ENCODE measurements around the gene TMEM95.

The TMEM95 gene

DNA sequence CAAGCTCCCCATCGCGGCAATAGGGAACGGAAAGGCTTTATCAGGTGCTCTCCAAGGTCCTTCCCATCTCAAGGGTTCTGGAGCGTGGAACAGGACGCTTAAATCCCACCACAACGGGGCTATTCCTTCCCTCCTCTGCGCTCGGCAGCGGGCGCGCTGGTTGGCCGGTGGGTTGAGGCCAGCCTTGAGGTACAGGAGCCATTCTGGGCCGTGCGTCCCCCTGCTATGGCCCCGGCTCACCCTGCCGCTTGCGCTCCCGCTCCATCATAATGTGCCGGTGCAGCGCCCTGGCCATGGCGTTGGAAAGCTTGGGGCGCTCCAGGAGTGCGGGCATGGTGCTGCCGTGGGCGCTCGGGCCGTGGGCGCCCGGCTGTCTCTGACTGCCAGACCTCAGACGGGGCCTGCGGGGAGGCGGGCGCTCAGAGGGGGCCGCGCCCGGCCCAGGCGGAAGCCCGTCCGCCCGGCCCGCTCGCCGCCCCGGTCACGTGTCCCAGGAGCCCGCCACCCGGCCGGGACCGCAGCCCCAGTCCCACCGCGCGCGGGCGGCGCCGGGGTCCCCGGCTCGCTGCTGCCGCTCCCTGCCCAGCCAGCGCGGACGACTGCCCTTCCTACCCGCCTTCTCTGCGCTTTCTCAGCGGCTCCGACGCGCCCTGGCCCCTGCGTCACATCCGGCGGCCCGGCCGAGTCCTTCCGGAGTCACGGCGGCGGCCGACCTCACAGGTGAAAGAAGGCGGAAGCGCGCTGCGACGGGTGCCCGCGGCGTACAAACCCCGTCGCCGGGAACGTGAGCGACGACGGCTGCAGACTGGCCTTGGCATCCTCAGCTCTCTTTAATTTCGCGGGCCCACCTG is 40.0 kb upstream of the TMEM95 start, which contains the start of gene GPS2:
Gene GPS2, minus strand, starts transcription at position 642 of the 851 bp plus-strand sequence. Its CDS starts 308 bp downstream, at position 334.
- H3K4me3 ChIP-seq (ENCODE audit: low read depth in 1 of 2, low read length in 2 of 2) = peak within 1 kb of the TSS; percentile 45 to 88
- no peaks in the 10 kb centered on the region for H3K9me3 ChIP-seq (ENCODE audit: insufficient read depth, low read length, severe bottlenecking)
- peaks cover 44% of the 10 kb centered on the region for H4K20me1 ChIP-seq (ENCODE audit: insufficient read depth, low read length)
- H3K27ac ChIP-seq (ENCODE audit: low read length) = peak within 1 kb of the TSS; percentile 75
- ATAC-seq (ENCODE audit: insufficient read depth, low read depth) (peak; percentile 79), DNase-seq (peak; percentile 91)
- no peaks in the 10 kb centered on the region for H3K27me3 ChIP-seq (ENCODE audit: insufficient read depth, low read length, poor library complexity)
- H2AFZ ChIP-seq (ENCODE audit: low read depth, low read length) = peak within 1 kb of the TSS; percentile 73
- peaks cover 55% of the 10 kb centered on the region for H3K79me2 ChIP-seq (ENCODE audit: insufficient read depth, low read length)
- peak within 1 kb of the TSS; percentile 95 for H3K4me2 ChIP-seq (ENCODE audit: insufficient read depth, low read length)
- H3K4me1 ChIP-seq (ENCODE audit: insufficient read depth, low read length) = peaks cover 53% of the 10 kb centered on the region
- no peak for TF ChIP-seq EZH2 (IDR thresholded peaks at IDR 0.05; ENCODE audit: borderline replicate concordance, low read depth, low read length, severe bottlenecking)
- TF ChIP-seq, protein P1, sequence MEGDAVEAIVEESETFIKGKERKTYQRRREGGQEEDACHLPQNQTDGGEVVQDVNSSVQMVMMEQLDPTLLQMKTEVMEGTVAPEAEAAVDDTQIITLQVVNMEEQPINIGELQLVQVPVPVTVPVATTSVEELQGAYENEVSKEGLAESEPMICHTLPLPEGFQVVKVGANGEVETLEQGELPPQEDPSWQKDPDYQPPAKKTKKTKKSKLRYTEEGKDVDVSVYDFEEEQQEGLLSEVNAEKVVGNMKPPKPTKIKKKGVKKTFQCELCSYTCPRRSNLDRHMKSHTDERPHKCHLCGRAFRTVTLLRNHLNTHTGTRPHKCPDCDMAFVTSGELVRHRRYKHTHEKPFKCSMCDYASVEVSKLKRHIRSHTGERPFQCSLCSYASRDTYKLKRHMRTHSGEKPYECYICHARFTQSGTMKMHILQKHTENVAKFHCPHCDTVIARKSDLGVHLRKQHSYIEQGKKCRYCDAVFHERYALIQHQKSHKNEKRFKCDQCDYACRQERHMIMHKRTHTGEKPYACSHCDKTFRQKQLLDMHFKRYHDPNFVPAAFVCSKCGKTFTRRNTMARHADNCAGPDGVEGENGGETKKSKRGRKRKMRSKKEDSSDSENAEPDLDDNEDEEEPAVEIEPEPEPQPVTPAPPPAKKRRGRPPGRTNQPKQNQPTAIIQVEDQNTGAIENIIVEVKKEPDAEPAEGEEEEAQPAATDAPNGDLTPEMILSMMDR (IDR thresholded peaks at IDR 0.05; ENCODE audit: borderline replicate concordance, extremely low read depth, low read length, poor library complexity, severe bottlenecking) = no peak
- H3K9ac ChIP-seq (ENCODE audit: low read depth, low read length) = peak within 1 kb of the TSS; percentile 69
- H3K36me3 ChIP-seq (ENCODE audit: insufficient read depth, low read length) = peaks cover 72% of the 10 kb centered on the region

DNA sequence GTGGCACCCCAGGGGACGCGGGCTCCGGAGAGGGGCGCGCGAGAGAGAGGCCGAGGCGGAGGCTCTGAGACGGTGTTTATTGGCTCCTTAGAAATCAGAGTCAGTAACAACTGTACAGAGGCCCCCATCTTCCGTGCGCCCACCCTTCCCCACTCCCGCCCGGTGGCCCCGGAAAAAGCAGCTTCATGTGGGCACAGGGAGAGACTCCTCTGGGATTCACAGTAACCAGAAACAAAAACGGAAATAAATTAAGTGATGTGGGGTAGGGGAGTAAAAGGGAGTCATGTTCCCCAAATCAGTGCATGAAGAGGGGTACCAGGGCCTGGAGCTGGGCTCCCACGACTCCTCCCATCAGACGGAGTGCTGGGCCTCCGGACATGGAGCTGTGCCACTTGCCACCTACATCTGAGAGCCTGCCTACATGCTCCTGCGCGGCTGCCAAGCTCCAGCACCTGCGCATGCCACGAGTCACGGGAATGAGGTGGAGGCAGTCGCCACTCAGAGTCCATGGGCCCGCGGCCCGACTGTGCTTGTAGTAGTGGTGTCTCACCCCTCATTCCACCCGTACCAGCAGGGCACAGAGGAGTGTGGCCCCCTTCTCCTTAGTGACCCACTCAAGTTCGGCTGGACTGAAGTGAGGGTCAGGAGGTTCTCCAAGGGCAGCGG is 39.3 kb upstream of the TMEM95 start:
- ATAC-seq (ENCODE audit: insufficient read depth, low read depth) (no peak; the same call in 2 of the 3 replicates), DNase-seq (no peak)
- Histone ChIP-seq H2AFZ (ENCODE audit: low read depth, low read length) (peak overlapping the region; percentile 73), H3K27me3 (ENCODE audit: insufficient read depth, low read length, poor library complexity) (no peaks in the 10 kb centered on the region), H3K4me3 (ENCODE audit: low read depth in 1 of 2, low read length in 2 of 2) (peak overlapping the region; percentile 45 to 88), H3K79me2 (ENCODE audit: insufficient read depth, low read length) (peaks cover 47% of the 10 kb centered on the region), H3K9ac (ENCODE audit: low read depth, low read length) (peak overlapping the region; percentile 69), H3K9me3 (ENCODE audit: insufficient read depth, low read length, severe bottlenecking) (no peaks in the 10 kb centered on the region), H3K36me3 (ENCODE audit: insufficient read depth, low read length) (peaks cover 72% of the 10 kb centered on the region), H4K20me1 (ENCODE audit: insufficient read depth, low read length) (peaks cover 37% of the 10 kb centered on the region), H3K4me2 (ENCODE audit: insufficient read depth, low read length) (peak overlapping the region; percentile 95), H3K27ac (ENCODE audit: low read length) (peak overlapping the region; percentile 75), H3K4me1 (ENCODE audit: insufficient read depth, low read length) (peaks cover 46% of the 10 kb centered on the region)
- TF ChIP-seq, protein P1 (IDR thresholded peaks at IDR 0.05; ENCODE audit: borderline replicate concordance, extremely low read depth, low read length, poor library complexity, severe bottlenecking) = no peak
- TF ChIP-seq EZH2 (IDR thresholded peaks at IDR 0.05; ENCODE audit: borderline replicate concordance, low read depth, low read length, severe bottlenecking) = no peak

DNA sequence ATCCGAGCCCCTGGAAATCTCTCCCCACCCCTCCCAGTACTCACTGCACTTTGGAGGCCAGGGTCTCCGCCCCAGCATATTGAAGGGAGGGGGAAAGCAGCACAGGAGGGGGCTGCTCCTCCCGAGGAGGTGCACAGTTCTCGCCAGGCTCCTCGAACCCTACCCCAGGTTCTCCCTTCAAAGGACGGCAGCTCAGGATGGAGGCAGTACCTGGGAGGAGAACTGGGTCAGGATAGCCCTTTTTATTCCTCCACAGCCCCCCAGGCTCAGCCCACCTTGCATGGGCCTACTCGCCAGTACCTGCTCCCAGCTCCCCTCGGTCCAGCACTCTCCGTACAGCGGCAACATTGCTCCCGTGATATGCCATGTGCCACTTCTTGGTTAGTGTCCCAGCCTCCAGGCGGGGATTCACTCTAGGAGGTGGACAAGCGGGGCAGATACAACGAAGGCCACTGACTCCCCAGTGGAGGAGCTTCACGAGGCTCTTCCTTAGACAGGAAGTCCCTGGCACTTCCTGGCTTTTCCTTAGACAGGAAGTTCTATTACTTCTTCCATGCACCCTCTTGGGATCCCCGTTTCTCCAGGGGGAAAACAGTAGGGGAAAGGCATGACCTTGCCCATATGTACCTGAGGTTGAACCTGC is 37.7 kb upstream of the TMEM95 start:
- no peaks in the 10 kb centered on the region for H3K27me3 ChIP-seq (ENCODE audit: insufficient read depth, low read length, poor library complexity)
- peaks cover 34% of the 10 kb centered on the region for H3K4me1 ChIP-seq (ENCODE audit: insufficient read depth, low read length)
- H3K27ac ChIP-seq (ENCODE audit: low read length) = no peak overlapping the region
- ATAC-seq (ENCODE audit: insufficient read depth, low read depth) (no peak), DNase-seq (no peak)
- peaks cover 74% of the 10 kb centered on the region for H3K36me3 ChIP-seq (ENCODE audit: insufficient read depth, low read length)
- H3K9me3 ChIP-seq (ENCODE audit: insufficient read depth, low read length, severe bottlenecking) = no peaks in the 10 kb centered on the region
- no peak overlapping the region for H3K9ac ChIP-seq (ENCODE audit: low read depth, low read length)
- H3K79me2 ChIP-seq (ENCODE audit: insufficient read depth, low read length) = peaks cover 36% of the 10 kb centered on the region
- TF ChIP-seq, protein P1 (IDR thresholded peaks at IDR 0.05; ENCODE audit: borderline replicate concordance, extremely low read depth, low read length, poor library complexity, severe bottlenecking) = no peak
- TF ChIP-seq EZH2 (IDR thresholded peaks at IDR 0.05; ENCODE audit: borderline replicate concordance, low read depth, low read length, severe bottlenecking) = no peak
- no peak overlapping the region for H3K4me3 ChIP-seq (ENCODE audit: low read depth in 1 of 2, low read length in 2 of 2)
- peaks cover 25% of the 10 kb centered on the region for H4K20me1 ChIP-seq (ENCODE audit: insufficient read depth, low read length)
- no peak overlapping the region for H2AFZ ChIP-seq (ENCODE audit: low read depth, low read length)
- H3K4me2 ChIP-seq (ENCODE audit: insufficient read depth, low read length) = no peak overlapping the region

Data from DND-41 (cell line).